H54 (cell line): ENCODE data around the gene B3GALT4.
"Not testable (repeated sequence)": the region's sequence is repeated elsewhere in the genome, so short reads cannot be mapped to it uniquely, and the experiment has no call there.

ENCODE experiments used
- DNase-seq: peaks from one replicate; pipeline ENCODE4 v3.0.0; 2011; ENCODE audit warnings: low spot score, mixed read lengths; ENCODE audit not compliant: insufficient read length
- FAIRE-seq: peaks from 3 replicates; lab custom pipeline; 2011; peaks lifted over from hg19 to GRCh38; lab: Jason Lieb, UNC
- POLR2A ChIP-seq: IDR thresholded peaks from 2 replicates; pipeline ENCODE4 v1.6.1; 2011; ENCODE audit warnings: low read depth, mild to moderate bottlenecking, low read length

B3GALT4 gene

GRCh38 chr6:33251395-33252012 lies 25.4 kb upstream of the B3GALT4 start:
- no peak for TF ChIP-seq POLR2A
- no peak for FAIRE-seq

DNA sequence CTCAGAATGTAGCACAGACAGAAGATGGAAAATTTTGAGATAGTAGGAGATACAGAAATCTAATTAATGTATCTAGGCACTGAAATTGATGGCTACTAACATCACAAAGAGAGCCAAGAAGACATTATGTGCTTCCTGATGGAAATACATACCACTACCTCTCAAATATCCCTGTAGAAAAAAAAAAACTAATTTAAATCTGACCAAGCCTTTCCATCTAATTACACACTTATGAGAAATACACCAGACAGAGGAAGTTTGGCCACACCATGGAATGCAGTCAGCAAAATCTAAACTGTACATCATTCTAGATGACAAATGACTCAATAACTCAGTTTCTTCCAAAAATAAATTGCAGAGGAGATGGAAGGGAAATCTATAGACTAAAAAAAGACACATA lies 24.2 kb upstream of the B3GALT4 start:
- no peak for DNase-seq
- no peak for FAIRE-seq
- no peak for TF ChIP-seq POLR2A

More at GRCh38 chr6:33251395-33252012, 25.4 kb upstream of the B3GALT4 start:
- no peak for DNase-seq

DNA sequence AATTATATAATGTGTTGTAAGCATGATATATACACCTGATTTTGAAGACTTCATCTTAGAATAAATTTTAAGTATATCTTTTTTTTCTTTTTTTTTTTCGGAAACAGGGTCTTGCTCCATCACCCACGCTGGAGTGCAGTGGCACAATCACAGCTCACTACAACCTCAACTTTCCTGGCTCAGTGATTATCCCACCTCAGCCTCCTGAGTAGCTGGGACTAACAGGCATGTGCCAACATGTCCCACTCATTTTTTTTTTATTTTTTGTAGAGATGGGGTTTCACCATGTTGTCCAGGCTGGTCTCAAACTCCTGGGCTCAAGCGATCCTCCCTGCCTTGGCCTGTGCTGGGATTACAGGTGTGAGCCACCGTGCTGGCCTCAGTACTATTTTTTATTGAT lies 22.3 kb upstream of the B3GALT4 start:
- TF ChIP-seq POLR2A, result no peak
- DNase-seq (no peak), FAIRE-seq (no peak)

GRCh38 chr6:33259032-33259431 lies 17.9 kb upstream of the B3GALT4 start:
- DNase-seq (no peak), FAIRE-seq (no peak)
- TF ChIP-seq POLR2A, result no peak

DNA sequence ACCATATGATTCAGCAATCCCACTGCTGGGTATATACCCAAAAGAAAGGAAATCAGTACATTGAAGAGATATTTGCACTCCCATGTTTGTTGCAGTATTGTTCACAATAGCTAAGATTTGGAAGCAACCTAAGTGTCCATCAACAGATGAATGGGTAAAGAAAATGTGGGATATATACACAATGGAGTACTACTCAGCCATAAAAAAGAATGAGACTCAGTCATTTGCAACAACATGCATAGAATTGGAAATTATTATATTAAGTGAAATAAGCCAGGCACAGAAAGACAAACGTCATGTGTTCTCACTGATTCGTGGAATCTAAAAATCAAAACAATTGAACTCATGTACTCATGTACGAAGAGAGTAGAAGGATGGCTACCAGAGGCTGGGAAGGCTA lies 14.4 kb upstream of the B3GALT4 start:
- not testable (repeated sequence) for DNase-seq, FAIRE-seq

GRCh38 chr6:33264015-33264414 lies 12.9 kb upstream of the B3GALT4 start:
- DNase-seq (no peak), FAIRE-seq (no peak)
- TF ChIP-seq POLR2A, result no peak

- DNase-seq (no peak), FAIRE-seq (no peak)
These were observed 5.8 kb upstream of the B3GALT4 start for GRCh38 chr6:33271117-33271467.

DNA sequence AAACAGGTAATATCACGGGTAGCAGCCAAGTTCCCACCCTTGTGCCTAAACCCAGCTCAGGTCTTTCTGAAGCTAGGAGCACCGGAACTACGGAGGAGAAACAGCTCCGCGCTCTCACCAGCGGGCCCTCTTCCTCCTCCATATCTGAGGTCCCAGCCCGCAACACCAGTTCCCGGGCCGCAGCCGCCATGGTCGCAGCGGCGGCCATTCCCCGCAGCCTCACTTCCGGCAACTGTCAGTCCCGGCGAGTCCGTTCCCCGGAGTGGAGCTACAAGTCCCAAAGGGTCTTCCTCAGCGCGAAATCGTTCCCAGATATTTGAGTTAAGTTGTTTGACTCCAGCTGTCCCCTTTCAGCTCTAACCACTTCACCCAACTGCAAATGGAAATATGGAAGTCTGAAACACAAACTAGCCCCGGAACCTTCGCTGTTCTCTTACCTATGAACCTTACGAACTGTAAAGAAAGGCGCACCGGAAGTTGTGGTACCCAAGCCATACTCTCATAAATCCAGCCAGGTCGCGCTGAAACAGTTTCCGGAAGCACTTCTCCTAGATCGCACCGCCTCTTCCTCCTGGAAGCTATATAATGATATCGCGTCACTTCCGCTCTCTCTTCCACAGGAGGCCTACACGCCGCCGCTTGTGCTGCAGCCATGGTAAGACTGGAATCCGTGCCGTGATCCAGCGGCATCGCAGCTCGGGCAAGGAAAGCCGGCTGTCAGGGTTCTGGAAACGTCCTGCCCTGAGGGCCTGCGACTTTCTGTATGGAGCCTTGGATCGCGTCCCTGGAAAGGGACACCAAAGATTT lies 5.3 kb upstream of the B3GALT4 start, which contains the start of the genes RPS18 and VPS52:
Gene RPS18, plus strand, starts transcription at position 608 of the 807 bp plus-strand sequence. Its CDS starts 45 bp downstream, at position 653.
Gene VPS52, minus strand, starts transcription at position 409 of the 807 bp plus-strand sequence. Its CDS starts 201 bp downstream, at position 208.
- TF ChIP-seq POLR2A, result peak; percentile 98
- no peak for DNase-seq

More at GRCh38 chr6:33271117-33271467, 5.8 kb upstream of the B3GALT4 start:
- no peak for TF ChIP-seq POLR2A

DNA sequence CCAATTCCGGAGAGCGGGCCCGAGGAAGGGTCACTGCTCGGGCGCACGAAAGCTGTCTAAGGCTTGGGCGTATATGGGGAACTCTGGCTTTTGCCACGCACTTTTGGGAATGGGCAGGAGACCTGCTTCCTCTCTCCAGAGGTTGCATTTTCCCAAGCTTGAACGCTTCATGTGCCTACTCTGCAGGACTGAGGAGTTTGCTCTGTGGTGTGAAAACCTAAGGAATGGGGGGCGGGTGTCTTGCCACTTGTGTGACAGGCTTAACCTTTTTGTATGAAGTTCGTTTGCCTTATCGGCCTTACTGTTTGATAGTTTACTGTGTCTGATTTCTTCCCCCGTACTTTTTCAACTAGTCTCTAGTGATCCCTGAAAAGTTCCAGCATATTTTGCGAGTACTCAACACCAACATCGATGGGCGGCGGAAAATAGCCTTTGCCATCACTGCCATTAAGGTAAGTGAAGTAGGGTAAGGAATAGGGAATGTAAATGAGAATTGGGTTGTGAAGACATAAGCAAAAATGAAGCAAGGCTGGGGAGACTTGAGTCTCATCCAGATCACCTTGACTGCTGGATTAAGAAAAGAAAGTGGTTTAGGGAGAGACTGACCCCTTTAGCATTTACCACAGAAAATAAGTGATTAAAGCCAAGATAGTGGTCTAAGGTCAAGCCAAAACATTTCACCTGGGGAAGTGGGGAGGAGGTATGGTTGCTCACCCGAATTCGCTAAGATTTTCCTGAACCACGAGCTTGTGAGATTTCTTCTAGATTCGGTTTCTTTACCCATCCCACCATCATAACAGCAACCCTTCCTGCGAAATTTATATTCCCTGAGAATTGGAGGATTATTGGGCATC lies 4.4 kb upstream of the B3GALT4 start:
- FAIRE-seq (no peak), DNase-seq (no peak)
- no peak for TF ChIP-seq POLR2A

More for the DNA sequence above, 5.3 kb upstream of the B3GALT4 start, which contains the start of the genes RPS18 and VPS52:
- peak; percentile 85 for FAIRE-seq

- FAIRE-seq (no peak), DNase-seq (no peak)
- no peak for TF ChIP-seq POLR2A
These were observed 3.6 kb upstream of the B3GALT4 start for GRCh38 chr6:33273129-33273923.

DNA sequence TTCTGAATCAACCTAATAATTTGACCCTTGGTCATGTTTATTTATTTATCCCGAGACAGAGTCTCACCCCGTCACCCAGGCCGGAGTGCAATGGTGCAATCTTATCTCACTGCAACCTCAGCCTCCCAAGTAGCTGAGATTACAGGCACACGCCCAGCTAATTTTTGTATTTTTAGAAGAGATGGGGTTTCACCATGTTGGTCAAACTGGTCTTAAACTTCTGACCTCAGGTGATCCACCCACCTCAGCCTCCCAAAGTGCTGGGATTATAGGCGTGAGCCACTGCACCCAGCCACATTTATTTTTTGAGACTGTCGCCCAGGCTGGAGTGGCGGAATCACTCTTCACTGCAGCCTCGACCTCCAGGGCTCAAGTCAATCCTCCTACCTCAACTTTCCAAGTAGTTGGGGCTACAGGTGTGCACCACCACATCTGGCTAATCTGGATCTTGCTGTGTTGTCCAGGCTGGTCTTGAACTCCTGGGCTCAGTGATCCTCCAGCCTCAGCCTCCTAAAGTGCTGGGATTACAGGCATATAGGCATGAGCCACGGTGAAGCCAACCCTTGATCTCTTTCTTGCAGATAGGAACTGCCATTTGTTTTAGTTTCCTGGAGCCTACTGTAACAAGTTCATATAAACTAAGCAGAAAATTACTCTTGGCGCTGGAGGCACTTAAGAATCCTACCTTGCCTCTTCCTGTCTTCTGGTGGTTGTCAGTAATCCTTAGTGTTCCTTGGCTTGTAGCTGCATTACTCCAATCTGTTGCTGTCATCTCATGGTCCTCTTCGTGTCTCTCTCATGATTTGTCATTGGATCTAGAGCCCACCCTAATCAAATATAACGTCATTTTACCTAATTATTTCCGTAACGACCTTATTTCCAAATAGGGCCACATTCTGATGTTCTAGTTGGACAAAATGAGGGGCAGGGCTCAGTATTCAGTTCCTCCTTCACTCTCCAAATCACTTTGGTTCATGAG lies 2.7 kb upstream of the B3GALT4 start:
- TF ChIP-seq POLR2A, result no peak
- no peak for FAIRE-seq
- DNase-seq, result no peak

- not testable (repeated sequence) for FAIRE-seq, DNase-seq
These were observed 935 bp upstream of the B3GALT4 start for GRCh38 chr6:33275795-33276580.
